ENCODE data around the gene OR2C3.
"Not testable (repeated sequence)": the region's sequence is repeated elsewhere in the genome, so short reads cannot be mapped to it uniquely, and the experiment has no call there.

The OR2C3 gene

GRCh38 chr1:247517795-247518612, 18.2 kb downstream of the OR2C3 start:
- DNase-seq (ENCODE audit: low read depth): no peak

DNA sequence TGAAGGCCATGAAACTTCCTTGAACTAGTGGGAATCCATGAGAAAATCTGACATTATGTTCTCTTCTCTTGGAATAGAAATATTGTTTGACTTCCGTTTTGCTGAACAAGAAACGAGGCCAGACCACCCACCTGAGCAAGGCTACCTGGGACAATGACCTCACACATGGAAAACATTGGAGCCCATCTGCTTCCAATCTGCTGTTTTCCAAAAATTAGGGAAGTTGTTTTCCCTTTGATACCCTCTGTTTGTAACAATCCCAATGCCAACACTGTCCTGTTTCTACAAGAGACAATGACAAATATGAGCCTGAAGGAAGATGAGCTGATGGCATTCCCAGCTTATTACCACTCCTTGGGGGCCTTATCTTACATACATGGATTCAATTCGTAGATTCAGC, 29.4 kb downstream of the OR2C3 start:
- no peak for DNase-seq (ENCODE audit: low read depth)

DNA sequence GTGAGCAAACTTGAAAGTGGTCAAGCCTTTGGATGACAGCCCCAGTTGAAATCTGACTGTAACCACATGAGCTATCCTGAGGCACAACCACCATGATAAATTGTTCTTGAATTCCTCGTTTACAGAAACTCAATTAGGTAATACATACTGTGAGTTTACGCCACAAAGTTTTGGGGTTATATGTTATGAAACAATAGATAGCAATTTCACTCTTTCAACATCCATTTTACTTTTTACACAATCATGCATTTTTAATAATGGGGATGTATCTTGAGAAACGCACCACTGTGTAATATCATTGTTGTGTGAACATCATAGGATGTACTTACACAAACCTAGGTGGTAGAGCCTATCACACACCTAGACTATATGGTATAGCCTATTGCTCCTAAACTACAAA, 35.4 kb downstream of the OR2C3 start:
- DNase-seq (ENCODE audit: low read depth): no peak

DNA sequence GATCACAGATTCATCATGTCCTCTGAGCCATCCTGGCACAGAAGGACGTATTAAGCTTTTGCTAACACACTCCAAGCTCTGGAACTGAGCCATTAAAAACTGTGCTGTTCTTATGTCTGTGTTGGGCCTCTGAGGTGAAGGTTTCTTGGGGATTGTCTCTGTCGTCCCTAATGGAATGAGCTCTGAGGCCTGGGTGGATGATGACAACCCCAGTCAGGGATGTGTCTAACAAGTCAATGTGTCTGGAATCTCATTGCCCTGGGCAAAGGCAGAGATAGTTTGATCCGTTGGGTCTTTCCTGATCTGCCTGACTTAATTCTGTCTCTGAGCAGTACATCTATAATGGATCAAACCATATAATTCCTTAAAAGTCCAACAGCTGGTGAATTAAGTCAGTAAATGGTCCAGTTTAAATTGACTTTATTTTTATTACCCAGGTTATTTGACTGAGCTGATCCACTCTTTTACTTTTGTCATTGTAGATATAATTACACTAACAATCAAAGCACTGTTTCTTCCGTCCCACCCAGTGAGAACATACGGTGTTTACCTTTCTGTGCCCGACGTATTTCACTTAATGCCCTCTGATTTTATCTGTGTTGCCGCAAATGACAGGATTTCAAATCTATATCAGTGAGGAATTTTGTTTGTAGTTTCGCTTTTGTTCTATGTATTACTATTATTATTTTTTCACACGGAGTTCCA, 39.5 kb downstream of the OR2C3 start:
- DNase-seq (ENCODE audit: low read depth): no peak

GRCh38 chr1:247494767-247495166, 41.5 kb downstream of the OR2C3 start:
- DNase-seq (ENCODE audit: low read depth): no peak

GRCh38 chr1:247493106-247493505, 43.1 kb downstream of the OR2C3 start:
- DNase-seq (ENCODE audit: low read depth): no peak

DNA sequence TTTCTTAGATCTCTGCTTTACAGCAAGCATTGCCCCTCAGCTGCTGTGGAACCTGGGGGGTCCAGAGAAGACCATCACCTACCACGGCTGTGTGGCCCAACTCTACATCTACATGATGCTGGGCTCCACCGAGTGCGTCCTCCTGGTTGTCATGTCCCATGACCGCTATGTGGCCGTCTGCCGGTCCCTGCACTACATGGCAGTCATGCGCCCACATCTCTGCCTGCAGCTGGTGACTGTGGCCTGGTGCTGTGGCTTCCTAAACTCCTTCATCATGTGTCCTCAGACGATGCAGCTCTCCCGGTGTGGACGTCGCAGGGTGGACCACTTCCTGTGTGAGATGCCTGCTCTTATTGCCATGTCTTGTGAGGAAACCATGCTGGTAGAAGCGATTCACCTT, 44.9 kb downstream of the OR2C3 start:
- DNase-seq (ENCODE audit: low read depth): no peak

- DNase-seq (ENCODE audit: low read depth): no peak
These were observed 49.2 kb downstream of the OR2C3 start for GRCh38 chr1:247487057-247487456.

- DNase-seq (ENCODE audit: low read depth): no peak
These were observed 53.5 kb downstream of the OR2C3 start for GRCh38 chr1:247482747-247483146.

DNA sequence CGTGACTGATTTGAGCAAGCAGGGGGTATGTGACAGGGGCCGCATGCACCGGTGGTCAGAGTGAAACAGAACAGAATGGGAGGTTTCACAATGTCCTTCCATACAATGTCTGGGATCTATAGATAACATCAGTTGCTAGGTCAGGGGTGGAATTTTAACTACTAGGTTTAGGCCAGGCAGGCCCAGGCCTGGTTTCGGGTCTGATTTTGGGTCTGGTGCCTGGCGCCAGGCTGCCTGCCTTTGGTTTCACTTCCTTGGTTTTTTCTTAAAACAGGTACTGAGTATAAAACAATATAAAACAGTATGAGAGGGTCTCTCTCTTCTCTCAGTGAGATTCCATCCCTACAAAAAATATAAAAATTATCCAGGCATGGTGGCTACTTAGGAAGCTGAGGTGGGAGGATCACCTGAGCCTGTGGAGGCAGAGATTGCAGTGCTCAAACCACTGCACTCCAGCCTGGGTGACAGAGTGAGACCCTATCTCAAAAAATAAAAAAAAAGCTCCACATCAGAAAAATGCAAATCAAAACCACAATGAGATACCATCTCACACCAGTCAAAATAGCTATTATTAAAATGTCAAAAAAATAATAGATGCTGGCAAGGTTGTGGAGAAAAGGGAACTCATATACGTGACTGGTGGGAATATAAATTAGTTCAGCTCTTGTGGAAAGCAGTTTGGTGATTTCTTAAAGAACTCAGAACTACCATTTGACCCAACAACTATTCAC, 59.7 kb downstream of the OR2C3 start:
- DNase-seq (ENCODE audit: low read depth): not testable (repeated sequence)

DNA sequence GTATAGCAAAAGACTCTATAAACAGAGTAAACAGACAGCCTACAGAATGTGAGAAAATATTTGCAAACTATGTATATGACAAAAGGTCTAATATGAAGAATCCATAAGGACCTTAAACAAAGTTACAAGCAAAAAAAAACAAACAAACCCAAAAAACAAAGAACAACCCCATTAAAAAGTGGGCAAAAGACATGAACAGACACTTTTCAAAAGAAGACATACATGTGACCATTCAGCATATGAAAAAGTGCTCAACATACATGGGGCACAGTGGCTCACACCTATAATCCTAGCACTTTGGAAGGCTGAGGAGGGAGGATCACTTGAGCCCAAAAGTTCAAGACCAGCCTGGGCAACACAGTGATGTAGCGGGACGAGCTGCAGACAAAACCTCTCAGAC, 60.4 kb downstream of the OR2C3 start:
- DNase-seq (ENCODE audit: low read depth): no peak

Measured in non-pigmented ciliary epithelial cell (primary cell).